HG03342 (cell line): ENCODE results near the gene ACOXL.

Experiments used
- ATAC-seq: cut with Tn5 transposase; IDR thresholded peaks from one replicate; pipeline ENCODE4 v1.9.1; 2021; ENCODE audit warnings: mild to moderate bottlenecking, moderate library complexity; ENCODE audit not compliant: unreplicated experiment

ACOXL gene

GRCh38 chr2:110751642-110752041 is 19.3 kb downstream of the ACOXL start:
- no peak for ATAC-seq

DNA sequence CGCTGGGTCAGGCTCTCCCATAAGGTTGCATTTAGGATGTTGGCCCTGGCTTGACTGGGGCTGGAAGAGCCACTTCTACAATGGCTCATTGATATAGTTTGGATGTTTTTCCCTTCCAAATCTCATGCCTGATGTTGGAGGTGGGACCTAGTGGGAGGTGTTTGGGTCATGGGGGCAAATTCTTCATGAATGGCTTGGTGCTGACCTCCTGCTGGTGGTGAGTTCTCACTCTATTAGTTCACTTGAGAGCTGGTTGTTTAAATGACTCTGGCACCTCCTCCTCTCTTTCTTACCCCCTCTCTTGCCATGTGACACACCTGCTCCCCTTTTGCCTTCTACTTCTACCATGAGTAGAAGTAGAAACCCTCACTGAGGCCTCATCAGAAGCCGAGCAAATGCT is 20.5 kb downstream of the ACOXL start:
- ATAC-seq = no peak

DNA sequence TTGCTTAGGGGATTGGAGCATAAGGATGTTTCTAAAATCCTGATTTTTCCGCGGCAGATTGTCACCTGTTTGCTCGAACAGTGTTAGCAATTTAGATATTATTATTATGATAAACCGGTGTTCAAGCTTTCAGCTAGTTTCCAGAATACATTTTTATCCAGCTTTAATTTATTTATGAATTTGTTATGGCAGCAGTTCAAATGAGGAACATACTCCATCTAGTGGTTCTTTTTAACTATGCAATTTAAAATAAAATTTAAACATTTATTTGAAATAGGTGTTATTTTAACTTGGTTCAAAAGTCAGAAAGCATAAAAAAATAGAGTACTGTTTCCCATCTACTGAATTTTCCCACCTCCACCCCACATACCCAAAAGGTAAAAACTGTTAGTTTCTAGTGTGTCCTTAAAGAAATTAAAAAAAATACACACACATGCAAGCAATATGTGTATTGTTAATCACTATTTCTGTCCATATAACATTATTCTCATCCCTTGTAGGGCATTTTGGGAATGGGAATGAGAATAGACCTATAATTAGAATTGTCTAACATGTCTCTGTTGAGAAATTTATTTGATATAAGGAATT is 23.2 kb downstream of the ACOXL start:
- no peak for ATAC-seq

DNA sequence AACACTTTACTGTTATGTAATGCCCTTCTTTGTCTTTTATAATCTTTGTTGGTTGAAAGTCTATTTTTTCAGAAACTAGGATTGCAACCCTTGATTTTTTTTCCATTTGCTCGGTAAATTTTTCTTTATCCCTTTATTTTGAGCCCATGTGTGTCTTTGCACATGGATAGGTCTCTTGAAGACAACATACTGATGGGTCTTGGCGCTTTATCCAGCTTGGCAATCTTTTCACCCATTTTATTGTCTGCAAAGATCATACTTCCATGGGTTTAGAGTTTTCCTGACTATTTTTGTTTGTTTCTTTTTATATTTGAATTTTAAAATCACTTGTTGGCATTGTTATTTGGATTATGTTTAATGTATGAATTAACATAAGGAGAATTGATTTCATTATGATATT is 27.0 kb downstream of the ACOXL start:
- ATAC-seq = no peak

DNA sequence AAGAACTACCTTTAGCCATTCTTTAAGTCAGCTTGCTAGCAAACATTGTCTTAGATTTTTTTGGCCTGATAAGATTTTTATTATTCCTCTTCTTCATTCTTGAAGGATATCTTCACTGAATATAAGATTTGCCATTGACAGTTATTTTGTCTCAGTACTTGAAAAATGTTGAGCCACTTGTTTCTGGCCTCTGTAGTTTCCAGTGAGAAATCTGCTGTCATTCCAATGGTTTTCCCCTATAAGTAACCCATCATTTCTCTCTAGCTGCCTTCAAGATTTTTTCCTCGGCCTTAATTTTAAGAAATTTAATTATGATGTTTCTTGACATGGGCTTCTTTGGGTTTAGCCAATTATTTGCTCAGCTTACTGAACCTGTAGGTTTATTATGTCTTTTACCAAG is 32.6 kb downstream of the ACOXL start:
- ATAC-seq = no peak

DNA sequence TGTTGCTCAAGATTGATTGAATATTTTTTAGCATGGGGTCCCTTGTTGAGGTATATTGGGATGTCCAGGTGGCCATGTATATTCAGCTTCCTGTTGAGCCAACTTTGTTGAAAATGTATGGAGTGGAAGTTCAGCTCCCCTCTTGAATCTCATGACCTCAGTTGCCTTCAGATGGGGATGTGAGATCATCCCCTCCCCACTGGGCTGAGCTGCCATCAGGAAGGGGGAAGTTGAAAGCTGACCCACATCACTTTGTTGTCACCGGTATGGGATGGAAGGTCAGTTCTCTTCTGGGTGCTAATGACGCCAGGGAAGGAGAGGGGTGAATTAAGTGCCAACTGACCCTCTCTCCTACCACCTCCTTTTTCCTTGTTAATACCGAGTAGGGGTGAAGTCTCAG is 33.9 kb downstream of the ACOXL start:
- ATAC-seq = no peak

DNA sequence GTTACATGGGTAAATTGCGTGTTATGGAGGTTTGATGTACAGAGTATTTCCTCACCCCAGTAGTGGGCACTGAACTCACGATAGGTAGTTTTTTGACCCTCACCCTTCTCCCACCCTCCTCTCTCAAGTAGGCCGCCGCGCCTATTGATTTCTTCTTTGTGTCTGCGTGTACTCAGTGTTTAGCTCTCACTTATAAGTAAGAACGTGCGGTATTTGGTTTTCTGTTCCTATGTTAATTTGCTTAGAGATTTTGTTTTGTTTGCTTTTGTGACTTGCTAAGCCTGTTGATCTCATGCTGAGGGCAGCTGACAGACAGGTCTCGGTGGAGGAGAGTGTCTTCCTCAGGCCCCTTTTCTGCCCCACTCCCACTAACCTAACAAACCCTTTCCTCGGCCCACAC is 36.2 kb downstream of the ACOXL start:
- ATAC-seq = no peak

GRCh38 chr2:110770404-110770958 is 38.1 kb downstream of the ACOXL start:
- ATAC-seq = no peak

- ATAC-seq = no peak
Measured at GRCh38 chr2:110770959-110771431, 38.6 kb downstream of the ACOXL start.

DNA sequence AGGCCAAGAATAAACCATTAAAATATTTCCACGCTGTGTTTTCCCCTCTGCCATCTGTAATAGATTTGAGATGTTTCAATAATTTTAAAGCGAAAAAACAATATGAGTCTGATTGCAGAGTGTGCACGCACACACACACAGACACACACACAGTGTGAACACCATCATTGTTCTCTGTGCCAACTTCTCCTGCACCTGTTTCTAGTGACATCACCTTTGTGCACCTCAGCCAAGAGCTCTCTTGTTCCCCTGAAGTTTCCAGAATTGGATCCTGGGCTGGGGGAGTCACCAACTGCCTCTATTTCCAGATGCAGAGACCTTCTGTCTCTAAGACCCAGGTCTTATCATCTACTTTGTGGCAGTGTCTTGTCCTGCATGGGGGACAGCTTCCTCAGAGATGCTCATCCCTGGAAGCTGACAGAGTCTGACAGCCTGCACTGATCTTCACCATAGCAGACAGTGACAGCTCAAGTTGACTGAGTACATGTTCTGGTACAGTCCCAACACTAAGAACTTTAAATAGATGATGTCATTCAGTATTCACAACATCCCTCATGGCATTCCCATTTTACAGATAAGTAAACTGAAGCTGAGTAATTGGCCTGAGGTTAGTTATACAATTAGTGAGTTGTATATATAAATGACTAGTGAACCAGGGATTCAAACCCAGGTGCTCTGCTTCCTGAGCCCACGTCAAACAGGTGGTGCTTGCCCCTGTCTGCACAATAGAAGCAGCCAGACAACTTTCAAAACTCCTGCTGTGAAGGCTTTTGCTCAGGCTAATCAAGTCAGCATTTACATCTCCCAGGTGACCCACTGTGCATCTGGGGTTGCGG is 39.4 kb downstream of the ACOXL start:
- ATAC-seq = no peak

GRCh38 chr2:110772383-110772755 is 40.0 kb downstream of the ACOXL start:
- no peak for ATAC-seq

GRCh38 chr2:110773401-110773921 is 41.1 kb downstream of the ACOXL start:
- ATAC-seq = no peak

DNA sequence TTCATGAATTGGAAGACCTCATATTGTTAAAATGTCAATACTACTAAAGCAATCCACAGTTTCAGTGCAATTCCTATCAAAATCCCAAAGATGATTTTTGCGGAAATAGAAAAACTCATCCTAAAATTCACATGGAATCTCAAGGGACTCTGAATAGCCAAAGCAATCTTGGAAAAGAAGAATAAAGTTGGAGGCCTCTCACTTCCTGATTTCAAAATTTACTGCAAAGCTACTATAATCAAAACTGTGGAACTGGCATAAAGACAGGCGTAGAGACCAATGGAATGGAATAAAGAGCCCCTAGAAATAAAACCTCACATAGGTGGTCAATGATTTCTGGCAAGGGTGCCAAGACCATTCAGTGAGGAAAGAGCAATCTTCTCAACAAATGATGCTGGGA is 42.3 kb downstream of the ACOXL start:
- ATAC-seq = no peak

GRCh38 chr2:110777531-110778311 is 45.3 kb downstream of the ACOXL start:
- ATAC-seq = no peak

GRCh38 chr2:110780461-110780860 is 48.1 kb downstream of the ACOXL start:
- no peak for ATAC-seq

DNA sequence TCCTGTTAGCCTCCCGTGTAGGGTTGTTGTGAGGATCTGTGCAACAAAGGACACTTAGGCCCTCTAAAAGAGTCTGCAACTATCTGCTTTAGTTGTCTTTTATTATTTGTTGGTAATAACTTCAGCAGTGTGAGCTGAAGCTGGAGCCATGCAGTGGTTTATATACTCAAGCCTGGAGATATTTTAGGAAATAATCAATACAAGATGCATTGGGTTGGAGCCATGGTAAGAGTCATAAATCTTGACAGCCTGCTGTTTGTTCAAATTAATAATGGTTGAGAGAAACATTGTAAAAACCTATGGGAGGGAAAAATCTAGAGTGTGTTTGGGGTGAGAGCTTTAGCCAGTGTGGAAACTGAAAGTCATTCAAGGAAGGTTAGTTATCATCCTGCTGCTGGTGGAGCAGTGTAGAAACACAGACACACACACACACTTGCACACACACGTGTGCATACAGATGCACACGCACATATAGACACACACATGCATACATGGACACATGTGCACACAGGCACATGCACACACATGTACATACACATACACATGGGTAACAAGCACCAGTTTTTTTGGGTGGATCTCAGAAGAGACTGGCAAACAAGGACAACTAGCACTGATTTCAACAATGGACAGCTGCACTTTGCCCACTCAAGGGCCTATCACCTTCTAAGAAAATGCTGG is 51.0 kb downstream of the ACOXL start:
- no peak for ATAC-seq

- no peak for ATAC-seq
Measured at GRCh38 chr2:110784047-110784631, 51.8 kb downstream of the ACOXL start.

DNA sequence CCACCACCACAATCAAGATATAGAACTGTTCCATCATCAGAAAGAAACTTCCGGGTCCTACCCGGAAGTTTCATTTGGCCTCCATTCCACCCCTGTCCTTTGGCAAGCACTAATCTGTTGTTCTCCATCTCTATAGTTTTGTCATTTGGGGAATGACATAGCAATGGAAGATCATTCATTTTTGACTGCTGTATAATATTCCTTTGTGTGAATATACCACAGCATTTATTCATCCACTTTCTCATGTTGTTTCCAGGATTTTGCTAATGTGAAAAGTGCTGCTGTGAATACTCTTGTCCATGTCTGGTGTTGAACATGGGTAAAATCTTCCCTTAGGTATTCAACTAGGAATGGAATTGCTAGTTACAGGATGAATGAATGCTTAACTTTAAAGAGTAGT is 53.1 kb downstream of the ACOXL start:
- no peak for ATAC-seq

GRCh38 chr2:110788976-110789375 is 56.6 kb downstream of the ACOXL start:
- ATAC-seq = no peak

DNA sequence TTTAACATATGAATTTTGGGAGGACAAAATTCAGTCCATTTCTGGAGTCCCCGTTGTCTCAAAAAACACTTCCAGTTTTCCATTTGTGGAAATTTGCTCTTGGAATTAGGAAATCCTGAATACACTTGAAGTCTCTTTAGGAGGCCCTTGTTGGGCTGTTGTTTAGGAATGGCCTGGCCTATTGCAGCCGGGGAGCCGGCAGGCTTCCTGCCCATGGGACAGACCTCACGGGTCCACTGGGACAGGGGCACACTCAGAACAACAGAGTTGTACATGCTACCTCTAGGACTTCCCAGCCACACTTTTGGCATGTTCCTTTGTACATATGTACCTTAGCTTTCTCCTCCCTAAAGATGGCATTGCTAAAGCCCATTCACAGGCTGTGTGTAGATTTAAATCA is 57.3 kb downstream of the ACOXL start:
- no peak for ATAC-seq
